ENCODE data around the gene GRXCR1.

GRCh38 chr4:42905591-42905990, 13.1 kb downstream of the GRXCR1 start:
- TF ChIP-seq CTCF (optimal IDR thresholded peaks at IDR 0.05 in 1 of 3, IDR thresholded peaks at IDR 0.05 in 1 of 3, conservative IDR thresholded peaks at IDR 0.05 in 1 of 3; ENCODE audit: extremely low read depth in 1 of 3, insufficient read depth in 2 of 3, low read length in 3 of 3) (no peak), EZH2 (IDR thresholded peaks at IDR 0.05; ENCODE audit: low read length) (no peak)

Measured in keratinocyte (primary cell).